HG03039 (cell line): ENCODE measurements around the gene ACP7.
"Not testable (repeated sequence)": the region's sequence is repeated elsewhere in the genome, so short reads cannot be mapped to it uniquely, and the experiment has no call there.

ENCODE experiments used
- ATAC-seq: cut with Tn5 transposase; IDR thresholded peaks from one replicate; pipeline ENCODE4 v1.9.1; 2021; ENCODE audit warnings: mild to moderate bottlenecking, moderate library complexity; ENCODE audit not compliant: unreplicated experiment

ACP7 gene

GRCh38 chr19:39083983-39084731 lies at the start of gene ACP7:
ACP7 (plus strand) TSS chr19:39084368; CDS start chr19:39085270, 902 bp downstream.
- ATAC-seq: no peak

- ATAC-seq: no peak
Observed at GRCh38 chr19:39036581-39036980, 47.6 kb upstream of the ACP7 start.

GRCh38 chr19:39037194-39037593 lies 47.0 kb upstream of the ACP7 start:
- ATAC-seq: no peak

DNA sequence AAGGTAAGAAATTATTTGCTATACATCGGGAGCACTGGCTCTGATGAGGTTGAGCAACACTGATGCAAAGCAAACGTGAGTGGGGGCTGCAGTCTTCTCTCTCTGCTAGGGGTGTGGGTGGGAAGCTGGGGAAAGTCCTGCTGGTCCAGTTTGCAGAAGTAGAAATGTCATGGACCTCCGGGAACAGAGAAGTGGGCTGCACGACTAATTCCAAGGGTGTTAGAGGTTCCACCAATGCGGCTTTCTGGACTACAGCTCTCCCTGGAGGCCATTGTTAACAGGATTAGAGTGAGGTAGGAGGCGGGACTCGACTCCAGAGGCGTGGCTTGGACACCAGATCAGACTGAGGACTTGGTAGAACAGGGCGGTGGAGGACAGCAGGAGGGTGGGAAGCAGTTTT lies 46.1 kb upstream of the ACP7 start:
- no peak for ATAC-seq

DNA sequence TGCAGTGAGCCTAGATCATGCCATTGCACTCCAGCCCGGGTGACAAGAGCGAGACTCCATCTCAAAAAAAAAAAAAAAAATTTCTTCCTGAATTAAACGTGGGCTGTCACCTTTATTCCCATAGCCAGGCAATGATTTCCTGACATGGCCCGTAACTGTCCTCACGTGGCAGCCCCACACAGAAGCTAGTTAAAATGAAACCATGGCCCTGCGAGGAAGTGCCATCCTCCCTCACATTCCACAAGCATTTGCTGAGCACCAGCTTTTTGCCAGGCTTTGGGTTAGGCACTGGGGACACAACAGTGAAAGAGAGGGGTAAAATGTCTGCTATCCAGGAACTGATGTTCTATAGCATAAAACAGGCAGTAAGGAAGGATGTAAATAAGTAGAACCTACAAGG lies 38.7 kb upstream of the ACP7 start:
- no peak for ATAC-seq

GRCh38 chr19:39046037-39046821 lies 37.9 kb upstream of the ACP7 start:
- ATAC-seq: no peak

DNA sequence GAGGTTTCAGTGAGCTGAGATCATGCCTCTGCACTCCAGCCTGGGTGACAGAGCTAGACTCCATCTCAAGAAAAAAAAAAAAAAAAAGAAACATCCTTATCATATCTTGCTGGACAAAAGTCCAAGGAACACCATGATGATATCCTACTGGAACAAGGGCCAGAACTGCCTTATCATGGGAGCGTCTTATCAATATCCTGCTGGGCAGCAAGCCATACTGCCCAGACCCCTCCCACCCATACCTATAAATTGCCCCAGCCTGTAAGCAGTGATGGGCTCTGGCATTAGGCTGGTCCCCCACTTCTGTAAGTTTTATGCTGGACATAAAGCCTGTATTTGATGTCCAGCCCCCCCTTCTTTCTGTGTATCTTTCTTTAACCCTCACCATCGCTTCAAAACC lies 37.1 kb upstream of the ACP7 start:
- no peak for ATAC-seq

DNA sequence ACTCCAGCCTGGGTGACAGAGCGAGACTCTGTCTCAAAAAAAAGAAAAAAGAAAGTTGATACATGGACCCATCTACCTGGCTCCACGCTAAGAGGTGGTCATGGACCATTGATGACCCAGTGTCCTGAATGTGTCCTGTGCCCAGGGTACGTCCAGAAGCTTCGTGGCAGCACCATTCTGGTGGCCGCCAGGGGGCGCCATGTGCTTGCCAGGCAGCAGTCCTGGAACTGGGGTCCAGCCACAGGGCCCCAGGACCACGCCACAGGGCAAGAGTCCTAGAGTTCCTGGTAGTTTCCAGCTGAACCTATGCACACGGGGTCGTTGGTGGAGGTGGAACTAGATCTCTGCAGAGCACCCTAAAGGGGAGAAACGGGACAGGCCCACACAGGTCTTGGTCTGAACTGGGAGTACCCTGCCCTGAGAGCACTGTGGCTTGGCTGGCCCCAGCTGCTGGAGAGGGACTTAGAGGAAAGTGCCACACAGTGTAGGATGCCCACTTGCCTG lies 31.9 kb upstream of the ACP7 start:
- no peak for ATAC-seq

DNA sequence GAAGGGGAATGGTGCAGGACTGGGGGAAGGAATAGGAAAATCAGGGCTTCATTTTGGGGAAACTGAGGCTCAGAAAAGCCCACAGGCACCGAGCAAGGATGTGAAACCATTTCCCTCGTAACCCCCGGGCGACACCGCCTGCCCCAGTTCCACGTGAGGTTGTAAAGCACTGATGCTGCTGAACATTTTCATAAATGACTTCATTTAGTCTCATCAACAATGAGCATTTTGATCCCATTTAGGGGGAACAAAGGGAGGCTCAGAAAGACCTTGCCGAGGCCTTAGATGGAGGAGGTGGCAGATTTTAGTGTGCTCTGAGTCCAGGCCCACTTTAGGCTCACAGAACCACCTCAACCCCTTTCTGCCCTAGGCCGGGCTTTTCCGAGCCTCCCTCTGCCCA lies 31.3 kb upstream of the ACP7 start:
- ATAC-seq: no peak

DNA sequence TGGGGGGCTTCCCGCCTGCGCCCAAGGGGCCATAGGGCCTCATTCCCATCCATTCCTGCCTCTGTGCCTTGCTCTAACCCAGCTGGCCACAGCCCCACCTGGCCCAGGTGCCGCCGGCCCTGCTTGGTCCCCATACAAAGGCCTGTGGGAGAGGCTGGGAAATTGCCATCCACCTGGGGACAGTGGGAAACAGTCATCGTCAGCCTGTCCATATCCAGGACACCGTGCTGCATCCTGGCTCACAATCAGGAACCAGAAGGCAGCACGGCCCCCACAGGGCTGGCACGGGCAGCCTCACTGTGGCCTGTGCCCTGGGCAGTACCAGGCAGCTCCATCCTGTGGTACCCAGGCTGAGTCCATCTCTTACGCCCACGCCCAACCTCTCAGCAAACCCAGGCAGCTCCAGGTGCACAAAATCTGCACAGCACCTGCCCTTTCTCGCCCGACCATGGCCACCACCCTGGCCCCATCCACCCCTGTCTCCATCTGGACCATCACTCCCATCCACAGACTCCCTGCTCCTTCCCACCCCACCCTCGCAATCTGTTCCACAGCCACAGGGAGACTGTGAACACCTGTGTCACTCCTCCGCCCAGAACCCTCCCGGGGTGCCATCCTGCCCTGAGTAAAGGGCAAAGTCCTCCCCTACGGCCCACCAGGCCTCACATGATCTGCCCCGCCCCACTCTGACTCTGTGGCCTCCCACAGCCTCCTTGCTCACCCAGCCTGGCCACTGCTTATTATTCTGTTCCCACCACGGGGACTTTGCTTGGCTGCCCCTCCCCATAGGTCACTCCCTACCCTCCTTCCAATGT lies 30.7 kb upstream of the ACP7 start:
- no peak for ATAC-seq

DNA sequence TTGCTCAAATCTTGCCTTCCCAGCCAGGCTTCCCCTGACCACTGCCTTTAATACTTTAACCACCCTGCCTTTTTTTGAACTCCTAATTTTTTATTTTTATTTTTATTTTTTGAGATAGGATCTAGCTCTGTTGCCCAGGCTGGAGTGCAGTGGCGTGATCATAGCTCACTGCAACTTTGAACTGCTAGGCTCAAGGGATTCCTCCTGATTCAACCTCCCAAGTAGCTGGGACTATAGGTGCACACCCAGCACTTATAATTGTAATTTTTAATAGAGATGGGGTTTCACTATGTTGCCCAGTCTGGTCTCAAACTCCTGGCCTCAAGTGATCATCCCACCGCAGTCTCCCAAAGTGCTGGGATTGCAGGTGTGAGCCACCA lies 30.1 kb upstream of the ACP7 start:
- no peak for ATAC-seq

DNA sequence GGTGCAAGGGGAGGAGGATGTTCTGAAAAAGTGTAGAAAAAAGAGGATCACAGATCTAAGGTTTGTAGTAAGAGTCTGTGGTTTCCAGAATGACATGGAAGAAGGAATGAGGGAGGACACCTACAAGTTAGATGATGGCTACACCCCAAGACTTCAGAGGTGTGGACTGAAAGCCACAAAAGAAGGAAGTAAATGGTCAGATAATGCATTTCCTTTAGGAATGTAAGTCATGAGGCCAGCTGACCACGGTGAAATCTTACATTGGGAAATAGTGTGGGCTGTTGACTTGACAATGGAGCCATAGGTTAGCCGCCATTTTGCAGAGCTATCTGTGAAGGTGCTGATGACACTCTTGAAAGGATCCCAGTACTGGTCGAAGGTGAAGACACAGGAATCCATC lies 26.6 kb upstream of the ACP7 start:
- ATAC-seq: no peak

DNA sequence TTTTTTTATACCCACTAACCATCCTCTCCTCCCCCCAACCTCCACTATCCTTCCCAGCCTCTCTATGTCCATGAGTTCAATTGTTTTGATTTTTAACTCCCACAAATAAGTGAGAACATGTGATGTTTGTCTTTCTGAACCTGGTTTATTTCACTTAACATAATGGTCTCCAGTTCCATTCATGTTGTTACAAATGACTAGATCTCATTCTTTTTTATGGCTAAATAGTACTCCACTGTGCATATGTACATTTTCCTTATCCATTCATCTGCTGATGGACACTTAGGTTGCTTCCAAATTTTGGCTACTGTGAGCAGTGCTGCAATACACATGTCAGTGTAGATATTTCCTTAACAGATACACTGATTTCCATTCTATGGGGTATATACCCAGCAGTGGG lies 24.9 kb upstream of the ACP7 start:
- no peak for ATAC-seq

DNA sequence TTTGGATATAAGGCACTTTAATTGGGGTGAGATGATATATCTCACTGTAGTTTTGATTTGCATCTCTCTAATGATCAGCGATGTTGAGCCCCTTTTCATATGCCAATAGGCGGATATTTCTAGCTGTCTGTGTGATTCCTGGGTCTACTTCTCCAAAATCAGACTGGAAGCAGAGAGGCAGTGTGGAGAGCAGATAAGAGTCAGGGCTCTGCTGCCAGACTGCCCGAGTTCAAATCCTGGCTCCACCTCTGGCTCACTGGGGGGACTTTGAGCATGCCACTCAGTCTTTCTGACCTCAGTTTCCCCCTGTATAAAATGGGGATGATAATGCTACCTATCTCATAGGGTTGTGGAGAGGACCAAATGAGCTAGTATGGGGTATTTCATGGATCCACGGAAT lies 24.0 kb upstream of the ACP7 start:
- no peak for ATAC-seq

GRCh38 chr19:39064405-39064804 lies 19.8 kb upstream of the ACP7 start:
- no peak for ATAC-seq

GRCh38 chr19:39065928-39066327 lies 18.2 kb upstream of the ACP7 start:
- no peak for ATAC-seq

DNA sequence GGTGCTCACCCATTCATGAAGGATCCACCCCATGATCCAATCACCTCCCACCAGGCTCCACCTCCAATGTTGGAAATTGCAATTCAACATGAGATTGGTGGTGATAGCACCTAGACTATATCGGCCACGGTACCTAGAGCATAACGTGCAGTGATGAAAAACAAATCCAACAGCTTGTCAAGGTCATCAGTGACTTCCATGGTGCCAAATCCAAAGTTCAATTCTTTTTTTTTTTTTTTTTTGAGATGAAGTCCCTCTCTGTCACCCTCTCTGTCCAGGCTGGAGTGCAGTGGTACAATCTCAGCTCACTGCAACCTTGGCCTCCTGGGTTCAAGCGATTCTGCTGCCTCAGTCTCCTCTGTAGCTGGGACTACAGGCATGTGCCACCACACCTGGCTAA lies 17.1 kb upstream of the ACP7 start:
- ATAC-seq: no peak

GRCh38 chr19:39068259-39068658 lies 15.9 kb upstream of the ACP7 start:
- not testable (repeated sequence) for ATAC-seq

DNA sequence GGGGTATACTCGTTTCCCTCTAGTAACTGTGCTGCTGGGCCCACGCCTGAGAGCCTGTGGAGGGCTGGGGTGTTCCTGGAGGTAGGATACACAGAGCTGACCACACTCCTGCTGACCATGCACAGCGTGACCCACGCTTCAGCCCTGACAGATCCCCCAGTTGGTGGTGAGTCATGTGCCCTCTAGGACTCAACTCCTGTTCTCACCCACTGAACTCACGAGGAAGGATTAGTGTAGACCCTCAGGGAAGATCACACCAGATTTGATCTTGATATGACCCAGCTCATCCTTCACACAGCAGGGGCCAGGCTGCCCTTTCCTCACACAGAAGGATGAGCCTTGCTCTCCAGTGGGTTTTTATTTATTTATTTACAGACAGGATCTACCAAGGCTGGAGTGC lies 13.3 kb upstream of the ACP7 start:
- ATAC-seq: no peak

DNA sequence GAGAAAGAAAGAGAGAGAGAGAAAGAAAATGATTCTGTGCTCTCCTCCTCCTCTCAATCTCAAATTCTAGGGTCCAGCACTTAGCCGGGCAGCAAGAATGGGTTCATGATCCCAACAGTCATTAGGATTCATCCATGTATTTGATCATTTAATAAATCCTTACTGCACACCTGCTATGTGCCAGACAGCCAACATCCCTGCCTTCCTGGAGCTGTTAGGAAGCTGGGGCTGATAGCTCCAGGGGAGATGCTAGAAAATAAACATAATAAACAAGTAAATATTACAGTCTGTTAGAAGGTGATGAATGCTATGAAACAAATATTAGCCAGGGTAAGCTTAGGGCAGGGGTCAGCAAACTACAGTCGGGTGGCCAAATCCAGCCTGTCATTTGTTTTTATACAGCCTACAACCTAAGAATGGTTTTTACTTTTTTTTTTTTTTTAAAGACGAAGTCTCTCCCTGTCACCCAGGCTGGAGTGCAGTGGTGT lies 9.9 kb upstream of the ACP7 start:
- ATAC-seq: no peak

DNA sequence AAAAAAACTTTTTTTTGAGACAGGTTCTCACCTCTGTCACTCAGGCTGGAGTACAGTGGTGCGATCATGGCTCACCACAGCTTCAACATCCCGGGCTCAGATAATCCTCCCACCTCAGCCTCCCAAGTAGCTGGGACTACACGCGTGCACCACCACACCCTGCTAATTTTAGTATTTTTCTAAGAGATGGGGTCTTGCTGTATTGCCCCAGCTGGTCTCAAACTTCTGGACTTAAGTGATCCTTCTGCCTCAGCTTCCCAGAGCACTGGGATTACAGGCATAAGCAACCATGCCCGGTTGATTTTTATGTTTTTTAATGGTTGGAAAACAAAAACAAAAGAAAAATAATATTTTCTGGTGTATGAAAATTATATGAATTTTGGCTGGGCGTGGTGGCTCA lies 9.2 kb upstream of the ACP7 start:
- no peak for ATAC-seq
